G401 (cell line): Measurements from ENCODE around the gene POLA2. TPM values are rescaled to one million over a fixed set of nuclear protein-coding genes. Genes with fewer than 3 reads are reported as not detected.
"Not testable (repeated sequence)": the region's sequence is repeated elsewhere in the genome, so short reads cannot be mapped to it uniquely, and the experiment has no call there.

Experiments
- DNase-seq: peaks from one replicate; pipeline ENCODE4 v3.0.0-alpha.2; 2015; ENCODE audit warnings: low spot score
- in situ Hi-C: cut with HindIII; loops from 2 replicates; pipeline ENCODE4 v1.10.0; 2016; ENCODE audit warnings: low sequenced_read_pairs, mixed read lengths
- total RNA-seq: library from RNA; depleted of rRNA; stranded (reverse); fragments of >200 nt; shearing (Covaris generic); gene quantifications from 2 replicates; pipeline ENCODE4 v1.2.3, GENCODE V29; 2014; rRNA removed

The POLA2 gene
- total RNA-seq, 1 experiment from 2014 or later = 19.4 TPM

DNA sequence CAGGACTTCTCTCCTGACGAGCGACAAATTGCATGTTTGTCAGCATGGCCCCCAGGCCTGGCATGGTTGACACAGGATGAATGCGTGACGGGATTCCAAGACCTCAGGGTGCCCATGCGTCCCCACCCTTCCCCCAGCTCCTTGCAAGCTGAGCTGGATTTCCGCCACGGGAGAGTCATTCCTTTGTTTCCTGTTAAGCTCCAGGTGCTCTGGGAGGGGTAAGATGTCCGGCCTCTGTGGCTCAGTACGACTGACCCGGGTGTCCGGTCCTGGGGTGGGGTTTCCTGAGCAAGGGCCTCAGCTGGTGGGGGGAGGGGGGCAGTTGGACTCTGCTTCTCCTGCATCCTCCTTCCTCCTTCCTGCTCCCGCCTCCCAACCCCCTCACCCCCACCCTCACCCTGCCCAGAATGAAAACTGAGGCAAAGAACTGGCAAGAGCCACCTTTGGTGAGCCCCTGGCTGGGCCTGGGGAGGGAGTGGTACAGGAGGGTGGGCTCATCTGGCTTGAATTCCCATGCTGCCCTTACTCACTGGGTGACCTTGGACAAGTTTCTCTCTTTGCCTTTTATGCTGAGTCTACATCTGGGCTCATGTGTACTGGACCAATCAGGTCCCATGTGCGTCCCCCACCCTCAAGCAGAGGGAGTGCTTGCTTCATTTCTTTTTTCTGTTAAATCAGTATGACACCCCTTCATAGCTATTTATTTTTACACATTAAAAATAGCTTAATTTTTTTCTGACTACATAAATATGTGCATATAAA is 55.4 kb downstream of the POLA2 start:
- in situ Hi-C loops = no loop called here
- no peak for DNase-seq

DNA sequence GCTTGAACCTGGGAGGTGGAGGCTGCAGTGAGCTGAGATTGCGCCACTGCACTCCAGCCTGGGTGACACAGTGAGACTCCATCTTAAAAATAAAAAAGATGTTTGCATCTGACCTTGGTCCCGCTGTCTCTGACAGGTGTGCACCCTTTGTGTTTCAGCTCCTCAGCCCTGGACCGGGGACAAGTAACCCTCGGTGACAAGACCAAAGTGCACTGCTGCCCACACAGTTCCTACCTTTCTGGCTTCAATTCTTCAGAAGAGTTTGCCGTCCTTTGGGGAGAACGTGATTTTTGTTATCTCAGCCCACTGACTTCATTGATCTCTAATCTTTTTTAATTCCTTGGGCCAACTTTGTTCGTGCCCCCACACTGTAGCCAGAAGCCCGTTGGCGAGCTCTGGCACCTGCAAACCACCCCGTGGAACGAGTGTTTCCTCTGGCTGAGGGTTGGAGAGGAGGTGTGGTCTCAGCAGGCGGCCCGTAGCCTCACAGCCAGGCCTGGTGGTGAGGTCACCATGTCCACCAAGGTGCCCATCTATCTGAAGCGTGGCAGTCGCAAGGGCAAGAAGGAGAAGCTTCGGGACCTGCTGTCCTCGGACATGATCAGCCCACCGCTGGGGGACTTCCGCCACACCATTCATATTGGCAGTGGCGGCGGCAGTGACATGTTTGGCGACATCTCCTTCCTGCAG is 58.8 kb downstream of the POLA2 start:
- in situ Hi-C loops = no loop called here
- no peak for DNase-seq

DNA sequence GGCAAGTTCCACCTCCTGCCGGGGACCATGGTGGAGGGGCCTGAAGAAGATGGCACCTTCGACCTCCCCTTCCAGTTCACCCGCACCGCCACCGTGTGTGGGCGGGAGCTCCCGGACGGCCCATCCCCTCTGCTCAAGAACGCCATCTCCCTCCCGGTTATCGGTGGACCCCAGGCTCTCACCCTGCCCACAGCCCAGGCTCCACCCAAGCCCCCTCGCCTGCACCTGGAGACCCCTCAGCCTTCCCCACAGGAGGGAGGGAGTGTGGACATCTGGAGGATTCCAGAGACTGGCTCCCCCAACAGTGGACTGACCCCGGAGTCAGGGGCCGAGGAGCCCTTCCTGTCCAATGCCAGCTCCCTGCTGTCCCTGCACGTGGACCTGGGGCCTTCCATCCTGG is 59.3 kb downstream of the POLA2 start:
- in situ Hi-C loops = no loop called here

DNA sequence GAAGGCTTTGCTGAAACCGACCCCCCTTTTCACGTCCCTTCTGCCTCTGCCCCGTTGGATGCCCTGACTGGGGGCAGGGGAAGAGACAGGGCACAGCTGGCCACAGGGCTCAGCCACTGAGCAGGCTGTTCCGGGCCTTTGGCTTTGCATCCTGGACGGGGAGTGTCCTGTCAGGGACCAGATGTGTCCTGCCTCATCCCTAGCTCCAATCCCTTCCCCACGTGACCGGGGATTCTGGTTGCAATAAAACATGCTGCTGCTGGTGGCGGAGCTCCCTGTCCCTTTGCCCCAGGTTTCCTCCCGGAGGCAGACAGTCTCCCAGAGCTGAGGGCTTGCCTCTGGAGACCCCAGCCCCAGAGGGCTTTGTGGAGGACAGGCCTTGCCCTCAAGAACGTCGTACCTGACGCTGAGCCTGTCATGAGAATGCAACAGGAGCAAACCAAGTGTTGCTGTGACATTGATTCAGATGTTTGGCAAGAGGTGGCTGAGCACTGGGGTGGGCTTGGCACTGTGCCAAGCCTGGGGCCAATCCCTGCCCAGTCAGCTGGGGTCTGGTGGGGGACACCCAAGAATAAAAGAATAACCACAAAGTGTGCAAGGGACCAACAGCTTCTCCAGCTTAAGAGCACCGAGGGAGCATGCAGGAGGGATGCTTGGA is 60.2 kb downstream of the POLA2 start:
- no peak for DNase-seq
- in situ Hi-C loops = no loop called here

More for the DNA sequence above, 59.3 kb downstream of the POLA2 start:
- no peak for DNase-seq

DNA sequence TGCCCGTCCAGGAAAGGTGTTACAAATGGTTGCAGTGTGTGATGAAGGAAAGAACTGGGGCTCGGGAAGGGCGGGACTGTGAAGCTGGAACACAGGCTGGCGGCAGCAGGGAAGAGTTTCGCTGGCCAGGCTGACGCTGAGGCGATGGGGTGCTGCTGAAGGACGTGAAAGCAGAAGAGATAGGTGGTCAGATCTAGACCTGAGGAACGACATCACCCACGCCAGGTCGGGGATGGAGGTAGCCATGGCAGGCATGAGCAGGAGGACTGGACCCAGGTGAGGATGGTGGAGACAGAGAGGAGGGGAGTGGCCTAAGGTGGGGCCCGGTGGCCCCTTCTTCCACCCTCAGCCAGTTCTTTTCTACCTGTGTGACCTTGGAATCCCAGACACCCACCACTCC is 62.1 kb downstream of the POLA2 start:
- in situ Hi-C loops = no loop called here
- DNase-seq = no peak

DNA sequence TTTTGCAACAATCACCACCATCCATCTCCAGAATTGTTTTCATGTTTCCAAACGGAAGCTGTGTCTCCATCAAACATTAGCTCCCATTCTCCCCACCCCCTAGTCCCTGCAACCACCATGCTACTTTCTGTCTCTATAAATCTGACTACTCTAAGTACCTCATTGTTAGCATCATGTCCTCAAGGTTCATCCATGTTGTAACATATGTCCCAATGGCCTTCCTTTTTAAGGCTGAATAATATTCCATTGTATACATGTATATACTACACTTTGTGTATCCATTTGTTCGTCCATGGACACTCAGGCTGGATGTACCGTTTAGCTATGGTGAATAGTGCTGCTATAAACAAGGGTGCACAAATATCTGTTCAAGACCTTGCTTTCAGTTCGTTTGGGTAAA is 63.7 kb downstream of the POLA2 start:
- no peak for DNase-seq
- in situ Hi-C loops = no loop called here

DNA sequence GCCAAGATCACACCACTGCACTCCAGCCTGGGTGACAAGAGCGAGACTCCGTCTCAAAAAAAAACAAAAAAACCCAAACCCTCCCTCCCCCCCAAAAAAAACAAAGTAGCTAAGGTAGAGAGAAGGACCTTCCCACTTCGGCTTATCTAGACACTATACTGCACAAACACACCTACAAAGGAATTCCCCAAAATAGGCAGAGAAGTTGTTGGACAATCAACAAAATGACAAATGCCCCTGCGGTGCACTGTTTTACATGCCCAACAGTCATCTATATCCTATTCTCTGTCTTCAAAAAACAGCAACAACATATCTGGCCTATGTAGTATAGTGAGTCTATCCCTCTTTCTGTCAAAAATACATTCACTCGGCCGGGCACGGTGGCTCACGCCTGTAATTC is 65.3 kb downstream of the POLA2 start:
- no peak for DNase-seq
- in situ Hi-C loops = no loop called here

DNA sequence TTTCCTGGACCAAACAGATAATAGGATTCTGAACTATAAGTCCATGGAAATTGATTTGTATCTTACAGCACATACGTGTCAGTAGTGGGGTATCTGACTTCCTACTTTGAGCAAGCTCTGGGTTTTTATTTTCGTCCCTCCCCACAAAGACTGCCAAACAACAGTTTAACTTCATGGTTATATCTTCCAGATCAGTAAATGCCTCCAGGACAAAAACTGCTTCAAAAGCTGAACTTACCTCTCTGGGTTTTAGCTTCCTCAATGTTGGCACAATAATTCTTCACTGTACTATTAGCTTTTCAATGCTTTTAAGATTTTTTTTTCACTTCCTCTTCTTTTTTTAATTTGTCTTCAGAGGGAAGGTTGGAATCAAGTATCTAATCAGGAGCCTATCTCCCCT is 67.7 kb downstream of the POLA2 start:
- no peak for DNase-seq
- in situ Hi-C loops = no loop called here

DNA sequence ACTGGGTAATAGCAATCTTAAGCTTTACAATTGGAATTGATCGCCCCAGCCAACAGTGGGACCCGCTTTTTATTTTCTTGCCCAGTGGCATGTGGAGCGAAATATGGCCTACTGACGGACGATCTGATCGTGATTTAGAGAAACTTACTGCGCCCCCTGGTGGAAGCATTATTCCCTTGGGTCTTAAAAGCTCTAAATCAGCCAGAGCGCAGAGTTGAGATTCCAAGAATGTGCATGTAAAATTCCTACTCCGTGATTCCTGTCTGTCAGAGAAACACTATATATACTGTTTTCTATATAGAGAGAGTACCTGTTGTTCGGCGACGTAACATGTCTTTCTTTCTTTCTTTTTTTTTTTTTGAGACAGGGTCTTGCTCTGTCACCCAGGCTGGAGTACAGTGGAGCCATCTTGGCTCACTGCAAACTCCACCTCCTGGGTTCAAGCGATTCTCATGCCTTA is 68.2 kb downstream of the POLA2 start:
- peak; percentile 92 for DNase-seq
- in situ Hi-C loops = no loop called here

DNA sequence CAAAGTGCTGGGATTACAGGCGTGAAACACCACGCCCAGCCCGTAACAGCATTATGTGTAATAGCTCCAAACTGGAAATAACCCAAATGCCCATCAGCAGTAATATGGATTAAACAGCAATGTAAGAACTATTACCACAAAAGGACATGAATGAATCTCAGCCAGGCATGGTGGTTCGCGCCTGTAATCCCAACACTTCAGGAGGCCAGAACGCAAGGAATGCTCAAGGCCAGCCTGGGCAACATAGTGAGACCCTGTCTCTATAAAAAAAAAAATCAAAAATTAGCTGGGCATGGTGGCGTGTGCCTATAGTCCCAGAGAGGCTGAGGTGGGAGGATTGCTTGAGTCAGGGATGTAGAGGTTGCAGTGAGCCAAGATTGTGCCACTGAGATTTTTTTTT is 68.8 kb downstream of the POLA2 start:
- in situ Hi-C loops = no loop called here

DNA sequence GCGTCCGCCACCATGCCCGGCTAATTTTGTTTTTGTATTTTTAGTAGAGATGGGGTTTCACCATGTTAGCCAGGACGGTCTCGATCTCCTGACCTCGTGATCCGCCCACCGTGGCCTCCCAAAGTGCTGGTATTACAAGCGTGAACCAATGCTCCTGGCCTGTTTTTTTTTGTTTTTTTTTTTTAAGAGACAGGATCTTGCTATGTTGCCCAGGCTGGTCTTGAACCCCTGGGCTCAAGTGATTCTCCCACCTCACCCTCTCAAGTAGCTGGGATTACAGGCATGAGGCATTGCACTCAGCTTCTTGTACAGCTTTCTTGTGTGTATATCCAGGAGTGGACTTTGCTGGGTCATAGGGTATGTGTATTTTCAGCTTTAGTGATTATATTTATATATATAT is 70.8 kb downstream of the POLA2 start:
- DNase-seq, in situ Hi-C loops: not testable (repeated sequence)

More for the DNA sequence above, 68.8 kb downstream of the POLA2 start:
- no peak for DNase-seq

DNA sequence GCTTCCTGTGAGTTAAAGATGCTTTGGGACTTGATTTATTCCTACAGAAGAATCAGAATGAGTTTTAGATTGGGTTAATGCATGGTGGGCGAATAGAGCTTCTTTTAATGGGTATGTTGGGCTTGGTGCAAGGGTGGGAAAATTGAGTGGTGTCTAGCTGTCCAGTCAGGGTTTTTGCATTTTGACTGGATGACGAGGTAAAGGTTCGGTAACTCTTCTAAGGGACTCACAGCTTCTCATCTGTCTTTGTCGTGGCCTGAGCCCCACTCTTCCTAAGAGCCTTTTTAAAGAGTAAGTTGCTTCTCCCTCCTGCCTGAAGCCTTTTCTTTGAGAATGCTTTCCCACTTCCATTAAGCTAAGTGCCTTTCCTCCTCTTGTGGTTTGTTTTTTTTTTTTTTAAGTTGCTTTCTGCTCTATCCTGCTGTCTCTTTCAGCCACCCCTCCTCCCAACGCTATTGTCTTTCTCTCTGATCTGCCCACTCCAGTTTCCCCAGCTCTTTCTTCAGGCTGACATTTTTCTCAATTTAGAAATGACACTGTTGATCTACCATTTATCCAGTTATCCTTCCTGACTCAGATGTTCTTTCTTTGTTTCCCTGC is 73.0 kb downstream of the POLA2 start:
- DNase-seq = no peak
- in situ Hi-C loops = no loop called here

DNA sequence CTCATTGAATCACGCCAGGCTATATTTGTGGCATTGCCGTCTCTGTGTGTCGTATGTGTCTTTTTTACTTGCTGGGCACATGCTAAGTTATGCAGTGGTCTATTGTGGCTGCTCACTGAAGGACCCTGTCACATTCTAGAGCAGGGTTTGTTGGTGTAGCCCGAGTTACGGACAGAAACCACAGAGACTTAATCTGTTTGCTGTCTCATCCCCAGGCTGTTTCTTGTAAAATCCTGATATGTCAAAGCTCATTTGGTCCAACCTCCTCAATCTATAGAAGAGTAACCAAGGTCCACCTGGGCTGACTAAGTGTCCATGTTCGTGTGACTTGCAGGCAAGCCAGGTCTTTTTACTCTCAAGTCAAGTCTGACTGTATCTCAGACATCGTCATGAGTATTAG is 76.9 kb downstream of the POLA2 start:
- no peak for DNase-seq
- in situ Hi-C loops = no loop called here

DNA sequence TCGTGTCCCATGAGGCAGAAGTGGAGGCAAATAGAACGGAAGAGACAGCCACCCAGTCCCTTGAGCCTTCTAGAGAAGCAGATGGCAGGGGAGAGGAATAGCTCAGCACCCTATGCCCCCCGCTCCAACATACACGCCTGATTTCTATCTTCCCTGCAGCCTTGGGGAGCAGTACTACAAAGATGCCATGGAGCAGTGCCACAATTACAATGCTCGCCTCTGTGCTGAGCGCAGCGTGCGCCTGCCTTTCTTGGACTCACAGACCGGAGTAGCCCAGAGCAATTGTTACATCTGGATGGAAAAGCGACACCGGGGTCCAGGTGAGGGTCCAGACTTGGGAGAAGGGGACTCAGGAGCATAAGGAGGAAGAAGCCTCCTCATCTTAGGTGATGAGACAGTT is 78.5 kb downstream of the POLA2 start:
- DNase-seq = no peak
- in situ Hi-C loops = no loop called here

DNA sequence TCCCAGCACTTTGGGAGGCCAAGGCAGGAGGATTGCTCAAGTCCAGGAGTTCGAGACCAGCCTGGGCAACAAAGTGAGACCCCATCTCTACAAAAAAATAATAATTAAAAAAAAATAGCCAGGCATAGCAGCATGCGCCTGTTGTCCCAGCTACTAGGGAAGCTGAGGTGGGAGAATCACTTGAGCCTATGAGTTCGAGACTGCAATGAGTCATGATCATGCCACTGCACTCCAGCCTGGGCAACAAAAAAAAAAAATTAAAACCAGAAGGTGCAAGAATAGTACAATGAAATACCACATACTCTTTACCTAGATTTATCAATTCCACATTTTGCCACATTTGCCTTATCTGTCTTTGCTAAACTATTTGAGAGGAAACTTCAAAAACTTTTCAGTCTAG is 80.1 kb downstream of the POLA2 start:
- in situ Hi-C loops = no loop called here
- no peak for DNase-seq

Other genes with a start within 250 kb of the POLA2 start
- gene ARL2, start 247.8 kb upstream of the POLA2 start, total RNA-seq = 175 and 216 TPM in 2 replicates
- gene SNX15, start 234.5 kb upstream of the POLA2 start, total RNA-seq = 10.1 and 12.8 TPM in 2 replicates
- 52.3 and 52.9 TPM in 2 replicates for gene SAC3D1, start 220.8 kb upstream of the POLA2 start, total RNA-seq
- gene NAALADL1, start 203.4 kb upstream of the POLA2 start, total RNA-seq = not detected in 2 replicates
- gene CDCA5, start 177.9 kb upstream of the POLA2 start, total RNA-seq = 59.1 and 71.2 TPM in 2 replicates
- 17.7 and 42.6 TPM in 2 replicates for gene ZFPL1, start 177.7 kb upstream of the POLA2 start, total RNA-seq
- 212 and 303 TPM in 2 replicates for gene VPS51, start 165.7 kb upstream of the POLA2 start, total RNA-seq
- 23.5 and 39.0 TPM in 2 replicates for gene TM7SF2, start 150.1 kb upstream of the POLA2 start, total RNA-seq
- gene ZNHIT2, start 144.3 kb upstream of the POLA2 start, total RNA-seq = 12.7 and 21.0 TPM in 2 replicates
- gene FAU, start 139.8 kb upstream of the POLA2 start, total RNA-seq = 137 and 188 TPM in 2 replicates
- 108 and 117 TPM in 2 replicates for gene MRPL49, start 139.6 kb upstream of the POLA2 start, total RNA-seq
- gene SYVN1, start 127.4 kb upstream of the POLA2 start, total RNA-seq = 6.9 and 16.3 TPM in 2 replicates
- gene SPDYC, start 91.7 kb upstream of the POLA2 start, total RNA-seq = 2.0 and 3.4 TPM in 2 replicates
- 76.6 and 128 TPM in 2 replicates for gene CAPN1, start 80.0 kb upstream of the POLA2 start, total RNA-seq
- 4.6 TPM in 1 of 2 replicates, not detected in the other for gene CDC42EP2, start 52.9 kb downstream of the POLA2 start, total RNA-seq
- gene DPF2, start 71.9 kb downstream of the POLA2 start, total RNA-seq = 52.8 and 54.3 TPM in 2 replicates
- 0.12 and 1.9 TPM in 2 replicates for gene TIGD3, start 92.8 kb downstream of the POLA2 start, total RNA-seq
- 1.1 TPM in 1 of 2 replicates, not detected in the other for gene SLC25A45, start 120.7 kb downstream of the POLA2 start, total RNA-seq
- 31.1 and 40.1 TPM in 2 replicates for gene FRMD8, start 124.7 kb downstream of the POLA2 start, total RNA-seq
- gene NEAT1, start 160.8 kb downstream of the POLA2 start, total RNA-seq = 4.4 and 12.4 TPM in 2 replicates
- gene MALAT1, start 237.1 kb downstream of the POLA2 start, total RNA-seq = 166 and 288 TPM in 2 replicates